Tibial artery (tissue), 4 donors: ENCODE results near the gene TRIM44.

Experiments
- DNase-seq, 2 donors: peaks; one replicate each; pipeline ENCODE4 v3.0.0-alpha.2; 2019
- H3K27ac ChIP-seq, 2 donors: fragments of 200-600 bp; sonication (generic) in 1 of 2; 1 replicate in 1 of 2; 2 replicates in 1 of 2; pipeline ENCODE4 v1.5.1; 2018 to 2019; ENCODE audit warnings: mild to moderate bottlenecking in 1 of 2
- H3K27me3 ChIP-seq, 2 donors: fragments of 200-600 bp; sonication (generic) in 1 of 2; one replicate each; pipeline versions ENCODE4 v1.5.1 to v1.6.0; 2016 to 2019
- H3K36me3 ChIP-seq, 3 donors: fragments of 200-600 bp; sonication (generic) in 2 of 3; one replicate each; pipeline ENCODE4 v1.5.1; 2016 to 2019; ENCODE audit warnings: mild to moderate bottlenecking in 2 of 3
- H3K4me1 ChIP-seq, 4 donors: fragments of 200-600 bp; sonication (generic) in 2 of 4; 1 replicate in 3 of 4; 2 replicates in 1 of 4; pipeline ENCODE4 v1.5.1; 2016 to 2019
- H3K4me3 ChIP-seq, 2 donors: fragments of 200-600 bp; sonication (generic) in 1 of 2; 1 replicate in 1 of 2; 2 replicates in 1 of 2; pipeline ENCODE4 v1.5.1; 2018 to 2019; ENCODE audit warnings: mild to moderate bottlenecking in 2 of 2
- H3K9me3 ChIP-seq, 3 donors: fragments of 200-600 bp; sonication (generic) in 1 of 3; one replicate each; pipeline ENCODE4 v1.5.1; 2016 to 2019
- intact Hi-C: fragments of 100-400 bp; cut with DNase I; formaldehyde crosslinking; loops from one replicate; pipeline ENCODE4 v1.15.0; 2023; ENCODE audit warnings: low total_unique reads
- TF ChIP-seq, protein P1 (sequence below), 2 experiments: fragments of 200-600 bp in 1 of 2; fragments of 450-650 bp in 1 of 2; IDR thresholded peaks; one replicate each; pipeline ENCODE4 v1.5.1; 2017 to 2019; ENCODE audit warnings: antibody characterized with exemption in 2 of 2, mild to moderate bottlenecking in 1 of 2, moderate library complexity in 1 of 2

TRIM44 gene

DNA sequence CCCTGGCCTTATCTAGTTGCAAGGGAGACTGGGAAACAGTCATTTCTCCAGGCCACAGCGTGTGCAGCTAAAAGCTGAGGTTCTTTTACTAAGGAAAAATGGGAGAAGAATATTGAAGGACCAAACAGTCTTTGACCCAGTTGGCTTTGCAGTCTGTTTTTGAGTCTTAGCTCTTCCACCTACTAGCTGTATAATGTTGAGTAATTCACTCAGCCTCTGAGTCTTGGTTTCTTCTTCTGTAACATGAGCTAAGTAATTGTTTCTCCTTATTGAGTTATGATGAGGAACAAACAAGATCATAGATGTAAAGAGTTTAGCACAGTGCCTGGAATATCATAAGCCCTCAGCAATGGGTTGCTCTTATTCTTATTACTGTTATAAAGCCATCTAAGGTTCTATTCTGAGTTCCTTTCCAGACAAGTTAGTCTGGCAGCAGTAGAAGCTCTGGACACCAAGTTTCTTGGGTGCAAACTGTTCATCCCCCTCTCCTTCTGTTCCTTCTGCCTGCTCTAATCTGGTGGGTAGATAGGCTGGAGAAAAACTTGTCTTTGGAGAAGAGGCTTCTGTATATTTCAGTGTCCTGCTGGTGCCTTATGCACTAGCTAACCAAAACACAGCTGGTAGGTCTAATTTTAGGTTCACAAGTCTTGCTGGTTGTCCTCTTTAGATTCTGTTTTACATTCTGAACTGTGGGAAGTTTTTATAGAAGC lies 13.5 kb downstream of the TRIM44 start:
- H3K36me3 ChIP-seq = no peaks in the 10 kb centered on the region
- intact Hi-C loops = no loop called here
- TF ChIP-seq, protein P1, sequence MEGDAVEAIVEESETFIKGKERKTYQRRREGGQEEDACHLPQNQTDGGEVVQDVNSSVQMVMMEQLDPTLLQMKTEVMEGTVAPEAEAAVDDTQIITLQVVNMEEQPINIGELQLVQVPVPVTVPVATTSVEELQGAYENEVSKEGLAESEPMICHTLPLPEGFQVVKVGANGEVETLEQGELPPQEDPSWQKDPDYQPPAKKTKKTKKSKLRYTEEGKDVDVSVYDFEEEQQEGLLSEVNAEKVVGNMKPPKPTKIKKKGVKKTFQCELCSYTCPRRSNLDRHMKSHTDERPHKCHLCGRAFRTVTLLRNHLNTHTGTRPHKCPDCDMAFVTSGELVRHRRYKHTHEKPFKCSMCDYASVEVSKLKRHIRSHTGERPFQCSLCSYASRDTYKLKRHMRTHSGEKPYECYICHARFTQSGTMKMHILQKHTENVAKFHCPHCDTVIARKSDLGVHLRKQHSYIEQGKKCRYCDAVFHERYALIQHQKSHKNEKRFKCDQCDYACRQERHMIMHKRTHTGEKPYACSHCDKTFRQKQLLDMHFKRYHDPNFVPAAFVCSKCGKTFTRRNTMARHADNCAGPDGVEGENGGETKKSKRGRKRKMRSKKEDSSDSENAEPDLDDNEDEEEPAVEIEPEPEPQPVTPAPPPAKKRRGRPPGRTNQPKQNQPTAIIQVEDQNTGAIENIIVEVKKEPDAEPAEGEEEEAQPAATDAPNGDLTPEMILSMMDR (IDR thresholded peaks at IDR 0.05) = no peak
- peaks cover 0 to 52% (median 18%) of the 10 kb centered on the region in 4 donors for H3K4me1 ChIP-seq
- H3K27me3 ChIP-seq = no peaks in the 10 kb centered on the region
- DNase-seq = no peak
- H3K9me3 ChIP-seq = no peaks in the 10 kb centered on the region
- no peak overlapping the region for H3K27ac ChIP-seq
- no peak overlapping the region for H3K4me3 ChIP-seq

DNA sequence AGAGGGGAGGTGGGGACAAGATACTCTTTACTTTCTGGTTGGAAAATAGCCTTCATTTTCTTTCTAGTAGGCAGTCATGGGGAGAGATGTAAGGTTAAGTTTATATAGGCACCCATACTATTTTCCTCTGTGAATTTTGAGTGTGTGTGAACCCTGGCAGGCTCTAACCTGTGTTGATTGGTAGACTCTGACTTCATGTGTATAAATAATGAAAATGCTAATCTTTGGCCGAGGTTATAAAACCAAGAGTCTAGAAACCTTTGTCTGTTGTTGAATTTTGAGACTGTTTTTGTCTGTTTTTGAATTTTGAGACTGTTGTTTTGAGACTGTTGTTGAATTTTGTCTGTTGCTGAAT lies 14.0 kb downstream of the TRIM44 start:
- no peak for DNase-seq
- intact Hi-C loops = no loop called here
- Histone ChIP-seq H3K27ac (no peak overlapping the region), H3K4me3 (no peak overlapping the region), H3K4me1 (peaks cover 0 to 49% (median 16%) of the 10 kb centered on the region in 4 donors), H3K27me3 (no peaks in the 10 kb centered on the region), H3K9me3 (no peaks in the 10 kb centered on the region), H3K36me3 (no peaks in the 10 kb centered on the region)
- TF ChIP-seq, protein P1 (IDR thresholded peaks at IDR 0.05) = no peak

DNA sequence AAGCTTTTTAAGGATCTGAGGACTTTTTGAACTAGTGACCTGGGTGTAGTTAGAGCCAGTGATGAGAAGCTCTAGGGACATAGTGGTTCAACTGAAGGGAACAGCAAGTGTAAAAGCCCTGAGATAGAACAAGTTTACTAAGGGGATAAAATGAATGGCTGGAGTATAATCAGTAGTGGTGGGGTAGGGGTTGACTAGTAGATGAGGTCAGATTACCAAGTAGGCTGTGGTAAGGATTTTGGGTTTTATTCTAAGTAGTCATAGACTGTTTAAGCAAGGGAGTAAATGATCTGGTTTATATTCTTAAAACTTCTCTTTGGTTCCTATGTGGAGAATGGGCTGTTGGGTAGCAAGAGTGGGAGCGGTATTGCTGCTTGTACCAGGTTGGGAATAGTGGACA lies 15.3 kb downstream of the TRIM44 start:
- Histone ChIP-seq H3K27me3 (no peaks in the 10 kb centered on the region), H3K4me3 (no peak overlapping the region), H3K27ac (no peak overlapping the region), H3K36me3 (no peaks in the 10 kb centered on the region), H3K9me3 (no peaks in the 10 kb centered on the region), H3K4me1 (peaks cover 0 to 48% (median 22%) of the 10 kb centered on the region in 4 donors)
- DNase-seq = no peak
- intact Hi-C loops = no loop called here
- TF ChIP-seq, protein P1 (IDR thresholded peaks at IDR 0.05) = no peak

DNA sequence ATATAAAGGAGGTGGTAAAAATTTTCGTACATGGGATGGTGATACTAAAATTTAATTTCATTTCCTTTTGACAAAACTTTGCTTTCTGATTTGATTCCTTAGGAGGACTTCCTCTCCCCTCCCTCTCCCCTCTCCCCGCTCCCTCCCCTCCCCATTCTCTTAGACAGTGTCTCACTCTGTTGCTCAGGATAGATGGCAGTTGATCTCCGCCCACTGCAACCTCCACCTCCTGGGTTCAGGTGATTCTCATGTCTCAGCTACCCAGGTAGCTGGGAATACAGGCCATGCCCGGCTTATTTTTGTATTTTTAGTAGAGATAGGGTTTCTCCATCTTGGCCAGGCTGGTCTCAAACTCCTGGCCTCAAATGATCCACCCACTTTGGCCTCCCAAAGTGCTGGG lies 15.9 kb downstream of the TRIM44 start:
- H3K4me1 ChIP-seq = peaks cover 0 to 49% (median 22%) of the 10 kb centered on the region in 4 donors
- intact Hi-C loops = no loop called here
- H3K36me3 ChIP-seq = no peaks in the 10 kb centered on the region
- H3K4me3 ChIP-seq = no peak overlapping the region
- no peaks in the 10 kb centered on the region for H3K27me3 ChIP-seq
- no peak for DNase-seq
- no peaks in the 10 kb centered on the region for H3K9me3 ChIP-seq
- TF ChIP-seq, protein P1 (IDR thresholded peaks at IDR 0.05) = no peak
- H3K27ac ChIP-seq = no peak overlapping the region

DNA sequence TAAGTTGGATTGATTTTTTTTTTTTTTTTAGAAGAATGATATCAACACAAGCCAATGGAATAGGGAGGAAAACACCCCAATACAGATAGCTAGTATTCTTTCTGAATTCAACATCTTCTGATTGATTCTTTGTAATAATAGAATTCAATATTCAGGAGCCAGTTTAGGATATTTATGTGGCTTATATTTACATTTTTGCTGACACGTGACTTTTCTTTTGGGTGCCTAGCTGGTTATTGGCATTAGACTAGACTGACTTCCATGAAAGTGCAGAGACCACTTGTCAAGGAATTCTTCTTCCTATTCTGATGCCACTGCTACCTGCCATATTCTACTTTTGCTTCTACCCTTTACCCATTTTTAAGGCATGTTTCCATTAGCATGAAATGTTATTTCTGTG lies 16.4 kb downstream of the TRIM44 start:
- Histone ChIP-seq H3K4me1 (peaks cover 0 to 54% (median 20%) of the 10 kb centered on the region in 4 donors), H3K36me3 (no peaks in the 10 kb centered on the region), H3K27ac (no peak overlapping the region), H3K4me3 (no peak overlapping the region), H3K27me3 (no peaks in the 10 kb centered on the region), H3K9me3 (no peaks in the 10 kb centered on the region)
- no peak for DNase-seq
- intact Hi-C loops = no loop called here
- TF ChIP-seq, protein P1 (IDR thresholded peaks at IDR 0.05) = no peak
